KMS-11 (cell line): ENCODE data around the gene BDH1.
A peak's percentile ranks its signal among the peaks of the same experiment; 100 is the strongest.

Experiments used
- H2AFZ ChIP-seq: fragments of 200-600 bp; sonication (generic); 2 replicates; pipeline ENCODE4 v1.6.1; 2016; ENCODE audit warnings: antibody characterized with exemption, mixed run types, low read depth
- H3K27ac ChIP-seq: fragments of 200-600 bp; sonication (generic); 2 replicates; pipeline ENCODE4 v1.6.1; 2016; ENCODE audit warnings: mild to moderate bottlenecking, mixed run types
- H3K27me3 ChIP-seq: fragments of 200-600 bp; sonication (generic); 2 replicates; pipeline ENCODE4 v1.6.1; 2017; ENCODE audit warnings: mild to moderate bottlenecking, low read depth, mixed run types, moderate library complexity; ENCODE audit not compliant: insufficient read depth
- H3K36me3 ChIP-seq: fragments of 200-600 bp; sonication (generic); 2 replicates; pipeline ENCODE4 v1.6.1; 2017; ENCODE audit warnings: mild to moderate bottlenecking, mixed run types; ENCODE audit not compliant: insufficient read depth
- H3K4me1 ChIP-seq: fragments of 200-600 bp; sonication (generic); 2 replicates; pipeline ENCODE4 v1.6.1; 2016; ENCODE audit warnings: mild to moderate bottlenecking, low read depth, mixed run types; ENCODE audit not compliant: poor library complexity, severe bottlenecking
- H3K4me2 ChIP-seq: fragments of 200-600 bp; sonication (generic); 2 replicates; pipeline ENCODE4 v1.7.0; 2016; ENCODE audit warnings: mild to moderate bottlenecking, mixed run types
- H3K4me3 ChIP-seq: fragments of 200-600 bp; sonication (generic); IDR thresholded peaks from 2 replicates; pipeline ENCODE4 v1.6.1; 2017; ENCODE audit warnings: low read depth, low read length, mixed read lengths; ENCODE audit not compliant: insufficient read depth
- H3K79me2 ChIP-seq: fragments of 200-600 bp; sonication (generic); 2 replicates; pipeline ENCODE4 v1.6.1; 2016; ENCODE audit warnings: low read depth, mixed run types; ENCODE audit not compliant: insufficient read depth
- H3K9ac ChIP-seq: fragments of 200-600 bp; sonication (generic); 2 replicates; pipeline ENCODE4 v1.6.1; 2016; ENCODE audit warnings: mild to moderate bottlenecking, mixed run types
- H4K20me1 ChIP-seq: fragments of 200-600 bp; sonication (generic); 2 replicates; pipeline ENCODE4 v1.6.1; 2016; ENCODE audit warnings: mild to moderate bottlenecking, mixed run types; ENCODE audit not compliant: insufficient read depth
- TF ChIP-seq, protein P1 (sequence below): fragments of 200-600 bp; sonication (generic); conservative IDR thresholded peaks from 2 replicates; pipeline ENCODE4 v1.6.1; 2017; ENCODE audit warnings: low read depth, mild to moderate bottlenecking, antibody characterized with exemption, low read length, moderate library complexity, mixed read lengths

The BDH1 gene

GRCh38 chr3:197580253-197580691 lies 24.5 kb upstream of the BDH1 start:
- peaks cover 18% of the 10 kb centered on the region for H3K4me1 ChIP-seq
- no peaks in the 10 kb centered on the region for H3K36me3 ChIP-seq
- H4K20me1 ChIP-seq: no peaks in the 10 kb centered on the region
- H2AFZ ChIP-seq: peak overlapping the region; percentile 18; the same call in 1 of the 2 replicates
- peak overlapping the region; percentile 45 for H3K4me3 ChIP-seq
- no peaks in the 10 kb centered on the region for H3K79me2 ChIP-seq
- peak overlapping the region; percentile 7; the same call in 1 of the 2 replicates for H3K9ac ChIP-seq
- peak overlapping the region; percentile 63 for H3K27ac ChIP-seq
- TF ChIP-seq, protein P1, sequence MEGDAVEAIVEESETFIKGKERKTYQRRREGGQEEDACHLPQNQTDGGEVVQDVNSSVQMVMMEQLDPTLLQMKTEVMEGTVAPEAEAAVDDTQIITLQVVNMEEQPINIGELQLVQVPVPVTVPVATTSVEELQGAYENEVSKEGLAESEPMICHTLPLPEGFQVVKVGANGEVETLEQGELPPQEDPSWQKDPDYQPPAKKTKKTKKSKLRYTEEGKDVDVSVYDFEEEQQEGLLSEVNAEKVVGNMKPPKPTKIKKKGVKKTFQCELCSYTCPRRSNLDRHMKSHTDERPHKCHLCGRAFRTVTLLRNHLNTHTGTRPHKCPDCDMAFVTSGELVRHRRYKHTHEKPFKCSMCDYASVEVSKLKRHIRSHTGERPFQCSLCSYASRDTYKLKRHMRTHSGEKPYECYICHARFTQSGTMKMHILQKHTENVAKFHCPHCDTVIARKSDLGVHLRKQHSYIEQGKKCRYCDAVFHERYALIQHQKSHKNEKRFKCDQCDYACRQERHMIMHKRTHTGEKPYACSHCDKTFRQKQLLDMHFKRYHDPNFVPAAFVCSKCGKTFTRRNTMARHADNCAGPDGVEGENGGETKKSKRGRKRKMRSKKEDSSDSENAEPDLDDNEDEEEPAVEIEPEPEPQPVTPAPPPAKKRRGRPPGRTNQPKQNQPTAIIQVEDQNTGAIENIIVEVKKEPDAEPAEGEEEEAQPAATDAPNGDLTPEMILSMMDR: no peak
- peak overlapping the region; percentile 41 for H3K4me2 ChIP-seq
- H3K27me3 ChIP-seq: no peaks in the 10 kb centered on the region

GRCh38 chr3:197578376-197578775 lies 22.6 kb upstream of the BDH1 start:
- no peaks in the 10 kb centered on the region for H3K27me3 ChIP-seq
- no peaks in the 10 kb centered on the region for H3K36me3 ChIP-seq
- no peak overlapping the region for H3K4me3 ChIP-seq
- H2AFZ ChIP-seq: no peak overlapping the region
- H4K20me1 ChIP-seq: no peaks in the 10 kb centered on the region
- H3K27ac ChIP-seq: no peak overlapping the region
- H3K79me2 ChIP-seq: no peaks in the 10 kb centered on the region
- H3K9ac ChIP-seq: no peak overlapping the region
- TF ChIP-seq, protein P1: no peak
- peaks cover 18% of the 10 kb centered on the region for H3K4me1 ChIP-seq
- no peak overlapping the region for H3K4me2 ChIP-seq

DNA sequence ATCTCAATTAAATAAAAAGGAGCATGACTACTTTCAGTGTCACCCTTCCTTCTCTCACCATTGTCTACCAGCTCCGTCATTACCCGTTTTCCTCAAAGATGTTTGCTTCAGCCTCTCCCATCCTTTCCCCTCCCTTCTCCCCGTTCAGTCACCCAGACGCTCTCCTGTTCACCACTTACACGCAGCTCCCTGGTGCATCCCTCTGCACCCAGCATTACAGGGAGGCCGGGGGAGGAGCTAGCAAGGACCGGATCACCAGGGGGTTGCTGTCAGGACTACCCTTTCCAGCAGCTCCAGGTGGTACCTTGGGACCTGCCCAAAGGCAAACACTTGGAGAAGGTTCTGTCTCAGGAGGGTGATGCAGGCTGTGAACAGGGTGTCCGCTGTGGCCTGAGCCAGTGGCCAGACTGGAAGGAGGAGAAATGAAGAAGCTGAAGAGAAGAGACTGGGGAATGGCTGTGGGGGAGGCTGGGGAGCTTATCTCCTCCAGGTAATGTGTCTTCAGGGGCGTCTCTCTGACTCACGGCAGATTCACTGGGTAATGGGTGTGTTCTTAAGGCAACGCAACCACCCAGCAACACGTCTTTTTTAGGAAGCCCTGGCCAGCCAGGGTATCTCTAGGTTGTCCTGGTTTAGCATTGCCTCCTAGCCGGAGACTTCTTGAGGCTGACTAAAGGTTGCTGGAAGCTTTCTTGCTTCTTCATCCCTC lies 21.8 kb upstream of the BDH1 start:
- Histone ChIP-seq H3K36me3 (no peaks in the 10 kb centered on the region), H3K4me3 (no peak overlapping the region), H3K9ac (no peak overlapping the region), H3K4me1 (peaks cover 18% of the 10 kb centered on the region), H3K79me2 (no peaks in the 10 kb centered on the region), H4K20me1 (no peaks in the 10 kb centered on the region), H2AFZ (no peak overlapping the region), H3K4me2 (no peak overlapping the region), H3K27ac (no peak overlapping the region), H3K27me3 (no peaks in the 10 kb centered on the region)
- TF ChIP-seq, protein P1: no peak

DNA sequence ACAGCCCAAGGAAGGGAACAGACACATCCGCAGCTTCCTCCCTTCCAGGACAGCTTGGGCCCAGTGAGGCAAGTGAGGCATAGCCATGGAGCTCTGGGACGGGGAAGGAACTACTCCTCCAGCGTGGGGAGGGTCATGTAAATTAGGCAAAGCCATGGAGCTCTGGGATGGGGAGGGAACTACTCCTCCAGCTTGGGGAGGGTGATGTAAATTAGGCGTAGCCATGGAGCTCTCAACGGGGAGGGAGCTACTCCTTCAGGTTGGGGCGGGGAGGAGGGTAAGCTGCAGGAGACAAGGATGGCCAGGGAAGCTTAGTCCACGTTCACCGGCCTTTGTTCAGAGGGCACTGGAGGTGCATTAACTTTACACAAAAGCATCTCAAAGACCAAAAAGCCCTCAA lies 21.1 kb upstream of the BDH1 start:
- H3K36me3 ChIP-seq: no peaks in the 10 kb centered on the region
- no peaks in the 10 kb centered on the region for H3K27me3 ChIP-seq
- no peak overlapping the region for H3K4me3 ChIP-seq
- peaks cover 18% of the 10 kb centered on the region for H3K4me1 ChIP-seq
- no peaks in the 10 kb centered on the region for H3K79me2 ChIP-seq
- no peak overlapping the region for H3K9ac ChIP-seq
- H3K4me2 ChIP-seq: no peak overlapping the region
- no peaks in the 10 kb centered on the region for H4K20me1 ChIP-seq
- no peak overlapping the region for H2AFZ ChIP-seq
- TF ChIP-seq, protein P1: no peak
- H3K27ac ChIP-seq: no peak overlapping the region
